B cell (primary cell): Measurements from ENCODE around the gene GPC3. TPM values are rescaled to one million over a fixed set of nuclear protein-coding genes. Genes with fewer than 3 reads are reported as not detected.

Experiments used
- ATAC-seq: fragments of 200-7000 bp; cut with Tn5 transposase; one replicate; pipeline ENCODE4 v1.10.0; 2021; ENCODE audit warnings: low read depth, mild to moderate bottlenecking, moderate number of reproducible peaks, moderate library complexity
- CTCF ChIA-PET: fragments of 350-600 bp; sonication (Branson Sonifier 250); formaldehyde crosslinking; loops from one replicate; lab custom pipeline; 2021; ENCODE audit warnings: antibody characterized with exemption, inconsistent platforms; lab: Charles Lee
- POLR2A ChIA-PET: fragments of 350-600 bp; sonication (Branson Sonifier 250); formaldehyde crosslinking; loops from one replicate; lab custom pipeline; 2021; ENCODE audit warnings: antibody characterized with exemption; lab: Charles Lee
- DNase-seq: peaks from one replicate; pipeline ENCODE4 v3.0.0; 2013
- H2AFZ ChIP-seq: 2 replicates; pipeline ENCODE4 v1.6.1; 2012; ENCODE audit warnings: mild to moderate bottlenecking, low read depth, low read length; ENCODE audit not compliant: insufficient read depth, poor library complexity, severe bottlenecking
- H3K27ac ChIP-seq, 2 donors: 1 replicate in 1 of 2; 2 replicates in 1 of 2; pipeline ENCODE4 v1.5.1; 2012 to 2013; ENCODE audit warnings: low read length in 2 of 2, mild to moderate bottlenecking in 2 of 2, moderate library complexity in 1 of 2
- H3K27me3 ChIP-seq, 4 experiments: fragments of 200-600 bp in 1 of 4; sonication (generic) in 1 of 4; replicated peaks in 1 of 4; 1 replicate in 2 of 4; 2 replicates in 2 of 4; pipeline versions ENCODE4 v1.6.1 to v1.7.0; 2013 to 2016; ENCODE audit warnings: low read length in 3 of 4, mild to moderate bottlenecking in 2 of 4, mixed read lengths in 1 of 4, moderate library complexity in 1 of 4; ENCODE audit not compliant: insufficient read depth in 4 of 4, control insufficient read depth in 3 of 4; ENCODE audit errors: control extremely low read depth in 1 of 4
- H3K36me3 ChIP-seq, 2 experiments: replicated peaks in 1 of 2; 1 replicate in 1 of 2; 2 replicates in 1 of 2; pipeline versions ENCODE4 v1.6.1 to v1.7.1; 2013; ENCODE audit warnings: low read length in 1 of 2; ENCODE audit not compliant: insufficient read depth in 2 of 2, control insufficient read depth in 1 of 2; ENCODE audit errors: control extremely low read depth in 1 of 2, extremely low read depth in 1 of 2
- H3K4me1 ChIP-seq, 2 donors: fragments of 200-600 bp in 1 of 2; sonication (generic) in 1 of 2; 1 replicate in 1 of 2; 2 replicates in 1 of 2; pipeline versions ENCODE4 v1.5.1 to v1.6.1; 2013 to 2017; ENCODE audit warnings: low read length in 2 of 2; ENCODE audit not compliant: control insufficient read depth in 2 of 2, insufficient read depth in 2 of 2
- H3K4me2 ChIP-seq: replicated peaks from 2 replicates; pipeline ENCODE3; 2012; ENCODE audit warnings: mild to moderate bottlenecking, low read depth, low read length; ENCODE audit not compliant: poor library complexity, severe bottlenecking
- H3K4me3 ChIP-seq, 5 experiments: fragments of 200-600 bp in 1 of 5; sonication (generic) in 1 of 5; 1 replicate in 3 of 5; 2 replicates in 2 of 5; pipeline versions ENCODE4 v1.5.1 to v1.7.0; 2011 to 2016; ENCODE audit warnings: low read length in 4 of 5, mild to moderate bottlenecking in 4 of 5, low read depth in 2 of 5, control low read depth in 1 of 5, moderate library complexity in 1 of 5; ENCODE audit not compliant: insufficient read depth in 1 of 5; ENCODE audit errors: control extremely low read depth in 1 of 5, extremely low read depth in 1 of 5
- H3K79me2 ChIP-seq: fragments of 200-600 bp; sonication (generic); one replicate; pipeline ENCODE4 v1.6.0; 2016; ENCODE audit warnings: low read length; ENCODE audit not compliant: control insufficient read depth, insufficient read depth
- H3K9ac ChIP-seq: fragments of 200-600 bp; sonication (generic); 2 replicates; pipeline ENCODE4 v1.6.1; 2017; ENCODE audit warnings: mild to moderate bottlenecking, low read length, moderate library complexity
- H3K9me3 ChIP-seq, 3 donors: one replicate each; pipeline versions ENCODE4 v1.6.1 to v1.7.1; 2013; ENCODE audit warnings: low read length in 2 of 3; ENCODE audit not compliant: control insufficient read depth in 2 of 3, insufficient read depth in 1 of 3; ENCODE audit errors: control extremely low read depth in 1 of 3
- H4K20me1 ChIP-seq: 2 replicates; pipeline ENCODE4 v1.6.0; 2012; ENCODE audit warnings: mild to moderate bottlenecking, low read length; ENCODE audit not compliant: insufficient read depth, control insufficient read depth, poor library complexity, severe bottlenecking
- H3K27ac Mint-ChIP-seq: one replicate; pipeline ENCODE4 v1.8.0; 2021; ENCODE audit warnings: mixed read lengths
- H3K27me3 Mint-ChIP-seq: one replicate; pipeline ENCODE4 v1.8.0; 2021; ENCODE audit warnings: mixed read lengths
- H3K4me1 Mint-ChIP-seq: one replicate; pipeline ENCODE4 v1.8.0; 2021; ENCODE audit warnings: mixed read lengths
- H3K4me3 Mint-ChIP-seq: one replicate; pipeline ENCODE4 v1.8.0; 2021; ENCODE audit warnings: mixed read lengths
- H3K9me3 Mint-ChIP-seq: one replicate; pipeline ENCODE4 v1.8.0; 2022; ENCODE audit warnings: mixed read lengths; ENCODE audit not compliant: insufficient read depth
- EZH2 ChIP-seq: IDR thresholded peaks from 2 replicates; pipeline ENCODE4 v1.6.1; 2012; ENCODE audit warnings: borderline replicate concordance, low read depth, mild to moderate bottlenecking, moderate library complexity, low read length; ENCODE audit not compliant: insufficient read depth, poor library complexity, severe bottlenecking
- WGBS: methylation state at CpG from one replicate; pipeline ENCODE4 v1.1.5; 2013; ENCODE audit warnings: missing lambda C conversion rate; ENCODE audit not compliant: insufficient coverage; 5-methylcytosine and 5-hydroxymethylcytosine counted together
- intact Hi-C: fragments of 100-400 bp; cut with micrococcal nuclease; formaldehyde crosslinking; loops from one replicate; pipeline ENCODE4 v1.10.0; 2022
- polyA plus RNA-seq: library from polyadenylated mRNA; depleted of rRNA; stranded (reverse); fragments of >200 nt; gene quantifications from 2 replicates; pipeline ENCODE4 v1.2.3, GENCODE V29; 2012
- total RNA-seq, 2 donors: library from RNA; stranded (reverse); fragments of 120-200 nt in 1 of 2; gene quantifications; 1 replicate in 1 of 2; 2 replicates in 1 of 2; pipeline versions ENCODE4 v1.2.3 to v1.2.4, GENCODE V29; 2013 to 2022
- TF ChIP-seq, protein P1 (sequence below): fragments of 200-600 bp; IDR thresholded peaks from one replicate; pipeline ENCODE4 v1.8.0; 2022; ENCODE audit warnings: antibody characterized with exemption, mild to moderate bottlenecking

The GPC3 gene
- total and polyA plus RNA-seq, 2 donors (not counting 1 experiment from before 2014, with no cell fraction given), result not detected

DNA sequence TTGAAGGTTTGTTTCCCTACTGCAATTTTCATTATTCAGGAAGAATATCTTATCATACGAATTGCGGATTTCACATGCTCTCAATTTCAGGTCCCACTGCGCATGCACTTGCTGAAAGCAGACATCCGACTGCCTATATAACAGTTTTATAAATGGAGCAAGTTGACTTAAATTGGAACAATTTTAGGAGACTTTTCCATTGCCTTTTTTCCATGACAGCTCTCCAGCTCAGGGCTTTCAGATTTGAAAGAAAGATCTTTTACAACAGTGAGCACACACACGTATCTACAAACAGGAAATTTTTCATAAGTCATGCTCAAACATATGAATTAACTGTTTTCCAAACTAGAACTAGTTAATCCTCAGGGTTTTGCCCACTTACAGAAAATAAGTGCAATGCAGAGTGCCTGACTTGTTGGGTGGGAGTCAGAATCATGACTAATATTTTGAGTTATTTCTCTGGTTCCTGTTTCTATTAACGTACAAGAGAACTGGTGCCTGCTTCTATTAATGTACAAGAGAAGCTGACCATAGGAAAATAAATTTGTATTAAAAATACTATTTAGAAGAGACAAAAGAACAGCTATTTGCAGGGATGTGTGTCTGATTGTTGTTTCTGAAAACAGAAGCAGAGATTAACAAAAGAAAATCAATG is 137.9 kb downstream of the GPC3 start:
- CTCF ChIA-PET, result interaction anchor here (1.3 kb wide), 1 partner anchor 54 kb away, joined by 3 read pairs; no protein-coding TSS in a partner anchor
- ATAC-seq, result no peak
- no peak overlapping the region for H3K9ac ChIP-seq
- no peaks in the 10 kb centered on the region for H4K20me1 ChIP-seq
- no peak for DNase-seq
- intact Hi-C loops, result no loop called here
- no peaks in the 10 kb centered on the region for H3K9me3 Mint-ChIP-seq
- WGBS, result 80% methylated on average over 1 of the region's 6 CpGs
- H3K36me3 ChIP-seq, result no peaks in the 10 kb centered on the region
- H3K4me2 ChIP-seq, result no peak overlapping the region
- no peak for TF ChIP-seq EZH2
- TF ChIP-seq, protein P1, sequence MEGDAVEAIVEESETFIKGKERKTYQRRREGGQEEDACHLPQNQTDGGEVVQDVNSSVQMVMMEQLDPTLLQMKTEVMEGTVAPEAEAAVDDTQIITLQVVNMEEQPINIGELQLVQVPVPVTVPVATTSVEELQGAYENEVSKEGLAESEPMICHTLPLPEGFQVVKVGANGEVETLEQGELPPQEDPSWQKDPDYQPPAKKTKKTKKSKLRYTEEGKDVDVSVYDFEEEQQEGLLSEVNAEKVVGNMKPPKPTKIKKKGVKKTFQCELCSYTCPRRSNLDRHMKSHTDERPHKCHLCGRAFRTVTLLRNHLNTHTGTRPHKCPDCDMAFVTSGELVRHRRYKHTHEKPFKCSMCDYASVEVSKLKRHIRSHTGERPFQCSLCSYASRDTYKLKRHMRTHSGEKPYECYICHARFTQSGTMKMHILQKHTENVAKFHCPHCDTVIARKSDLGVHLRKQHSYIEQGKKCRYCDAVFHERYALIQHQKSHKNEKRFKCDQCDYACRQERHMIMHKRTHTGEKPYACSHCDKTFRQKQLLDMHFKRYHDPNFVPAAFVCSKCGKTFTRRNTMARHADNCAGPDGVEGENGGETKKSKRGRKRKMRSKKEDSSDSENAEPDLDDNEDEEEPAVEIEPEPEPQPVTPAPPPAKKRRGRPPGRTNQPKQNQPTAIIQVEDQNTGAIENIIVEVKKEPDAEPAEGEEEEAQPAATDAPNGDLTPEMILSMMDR, result no peak
- H3K4me3 ChIP-seq, result no peak overlapping the region
- no peak overlapping the region for H3K27ac Mint-ChIP-seq
- no peak overlapping the region for H3K4me3 Mint-ChIP-seq
- H3K27me3 ChIP-seq, result peaks cover 0 to 3% (median 0%) of the 10 kb centered on the region in 4 experiments
- H3K27ac ChIP-seq, result no peak overlapping the region
- POLR2A ChIA-PET, result no interaction called here
- no peaks in the 10 kb centered on the region for H3K79me2 ChIP-seq
- H3K9me3 ChIP-seq, result no peaks in the 10 kb centered on the region
- H3K4me1 Mint-ChIP-seq, result peaks cover 10% of the 10 kb centered on the region
- H2AFZ ChIP-seq, result no peak overlapping the region
- no peaks in the 10 kb centered on the region for H3K4me1 ChIP-seq
- H3K27me3 Mint-ChIP-seq, result no peaks in the 10 kb centered on the region

DNA sequence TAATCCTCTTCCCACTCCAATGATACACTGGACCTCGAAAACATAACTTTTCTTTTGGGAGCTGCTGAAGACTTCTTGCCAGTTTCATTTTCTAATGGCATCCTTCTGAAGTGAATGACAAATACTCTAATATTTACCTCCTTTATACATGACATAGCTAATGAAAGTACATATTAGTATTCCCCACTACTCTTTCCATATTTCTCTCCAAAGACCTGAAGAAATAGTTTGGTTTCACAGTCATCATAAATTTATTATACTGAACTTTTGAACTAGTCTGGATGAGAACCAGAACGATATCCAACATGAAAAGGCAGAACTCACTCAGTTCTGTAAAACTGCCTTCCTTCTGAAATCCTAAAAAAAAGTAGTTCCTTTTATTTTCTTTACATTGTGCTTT is 139.1 kb downstream of the GPC3 start:
- no peak overlapping the region for H3K27ac Mint-ChIP-seq
- DNase-seq (no peak), ATAC-seq (no peak)
- Histone ChIP-seq H3K4me3 (no peak overlapping the region), H3K4me1 (no peaks in the 10 kb centered on the region), H3K9ac (no peak overlapping the region), H2AFZ (no peak overlapping the region), H3K27me3 (no peaks in the 10 kb centered on the region), H3K4me2 (no peak overlapping the region), H3K27ac (no peak overlapping the region), H3K9me3 (no peaks in the 10 kb centered on the region), H4K20me1 (no peaks in the 10 kb centered on the region), H3K79me2 (no peaks in the 10 kb centered on the region), H3K36me3 (no peaks in the 10 kb centered on the region)
- H3K9me3 Mint-ChIP-seq, result no peaks in the 10 kb centered on the region
- no peaks in the 10 kb centered on the region for H3K27me3 Mint-ChIP-seq
- no peak overlapping the region for H3K4me3 Mint-ChIP-seq
- ChIA-PET CTCF (interaction anchor here (0.8 to 1.3 kb wide), 2 partner anchors 9 to 53 kb away, joined by 3 read pairs; no protein-coding TSS in a partner anchor), POLR2A (no interaction called here)
- no peak for TF ChIP-seq EZH2
- TF ChIP-seq, protein P1, result no peak
- H3K4me1 Mint-ChIP-seq, result peaks cover 10% of the 10 kb centered on the region
- WGBS, result no CpG with 5 or more reads among the region's 2 CpGs
- intact Hi-C loops, result no loop called here
